AG04450 (cell line): ENCODE measurements around the gene MEG3. TPM values are rescaled to one million over a fixed set of nuclear protein-coding genes. Genes with fewer than 3 reads are reported as not detected.

ENCODE experiments used
- CTCF ChIA-PET: fragments of 300-600, 350-600 bp; formaldehyde crosslinking; extraction: SDS; loops from one replicate; lab custom pipeline; 2022; ENCODE audit warnings: antibody characterized with exemption, inconsistent platforms; lab: Charles Lee
- POLR2A ChIA-PET: fragments of 350-600 bp; formaldehyde crosslinking; extraction: SDS; loops from one replicate; lab custom pipeline; 2021; ENCODE audit warnings: antibody characterized with exemption, inconsistent platforms; lab: Yijun Ruan, JAX
- DNase-seq: peaks from one replicate; pipeline ENCODE4 v3.0.0-alpha.2; 2011; ENCODE audit warnings: low read depth, low spot score
- H3K27ac ChIP-seq: one replicate; pipeline ENCODE4 v1.5.1; 2012; ENCODE audit warnings: low read depth, low read length, control low read depth
- H3K27me3 ChIP-seq: one replicate; pipeline ENCODE4 v1.6.0; 2012; ENCODE audit warnings: low read length; ENCODE audit not compliant: control insufficient read depth, insufficient read depth
- H3K4me3 ChIP-seq: 2 replicates; pipeline ENCODE4 v1.5.1; 2011; ENCODE audit warnings: mild to moderate bottlenecking, low read depth, low read length, control low read depth
- H3K9me3 ChIP-seq: 2 replicates; pipeline ENCODE4 v1.5.1; 2012; ENCODE audit warnings: low read length; ENCODE audit not compliant: control insufficient read depth, insufficient read depth
- polyA plus RNA-seq: library from polyadenylated mRNA; depleted of rRNA; stranded (reverse); fragments of >200 nt; gene quantifications from 2 replicates; pipeline ENCODE4 v1.2.3, GENCODE V29; 2011
- TF ChIP-seq, protein P1 (sequence below): IDR thresholded peaks from 2 replicates; pipeline ENCODE4 v1.5.1; 2011; ENCODE audit warnings: low read depth, low read length, control low read depth, inconsistent platforms

MEG3 gene
- polyA plus RNA-seq, 1 experiment, result 310 TPM

DNA sequence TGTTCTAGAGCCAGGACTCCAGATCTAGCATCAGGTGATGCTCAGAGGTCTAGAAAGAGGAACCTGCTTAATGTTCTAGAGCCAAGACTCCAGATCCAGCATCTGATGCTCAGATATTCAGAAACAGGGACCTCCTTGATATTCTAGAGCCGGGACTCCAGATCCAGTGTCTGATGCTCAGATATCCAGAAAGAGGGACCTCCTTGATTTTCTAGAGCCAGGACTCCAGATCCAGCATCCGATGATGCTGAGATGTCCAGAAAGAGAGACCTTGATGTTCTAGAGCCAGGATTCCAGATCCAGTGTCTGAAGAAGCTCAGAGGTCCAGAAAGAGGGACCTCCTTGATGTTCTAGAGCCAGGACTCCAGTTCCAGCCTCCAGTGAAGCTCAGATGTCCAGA is 36.9 kb downstream of the MEG3 start:
- DNase-seq, result no peak
- H3K9me3 ChIP-seq, result no peaks in the 10 kb centered on the region; the same call in 1 of the 2 replicates
- POLR2A ChIA-PET, result no interaction called here
- H3K27me3 ChIP-seq, result no peaks in the 10 kb centered on the region
- H3K27ac ChIP-seq, result no peak overlapping the region
- CTCF ChIA-PET, result interaction anchor here (1.0 kb wide), 1 partner anchor 12 kb away, joined by 3 read pairs; no protein-coding TSS in a partner anchor
- TF ChIP-seq, protein P1, sequence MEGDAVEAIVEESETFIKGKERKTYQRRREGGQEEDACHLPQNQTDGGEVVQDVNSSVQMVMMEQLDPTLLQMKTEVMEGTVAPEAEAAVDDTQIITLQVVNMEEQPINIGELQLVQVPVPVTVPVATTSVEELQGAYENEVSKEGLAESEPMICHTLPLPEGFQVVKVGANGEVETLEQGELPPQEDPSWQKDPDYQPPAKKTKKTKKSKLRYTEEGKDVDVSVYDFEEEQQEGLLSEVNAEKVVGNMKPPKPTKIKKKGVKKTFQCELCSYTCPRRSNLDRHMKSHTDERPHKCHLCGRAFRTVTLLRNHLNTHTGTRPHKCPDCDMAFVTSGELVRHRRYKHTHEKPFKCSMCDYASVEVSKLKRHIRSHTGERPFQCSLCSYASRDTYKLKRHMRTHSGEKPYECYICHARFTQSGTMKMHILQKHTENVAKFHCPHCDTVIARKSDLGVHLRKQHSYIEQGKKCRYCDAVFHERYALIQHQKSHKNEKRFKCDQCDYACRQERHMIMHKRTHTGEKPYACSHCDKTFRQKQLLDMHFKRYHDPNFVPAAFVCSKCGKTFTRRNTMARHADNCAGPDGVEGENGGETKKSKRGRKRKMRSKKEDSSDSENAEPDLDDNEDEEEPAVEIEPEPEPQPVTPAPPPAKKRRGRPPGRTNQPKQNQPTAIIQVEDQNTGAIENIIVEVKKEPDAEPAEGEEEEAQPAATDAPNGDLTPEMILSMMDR, result no peak
- H3K4me3 ChIP-seq, result no peak overlapping the region

DNA sequence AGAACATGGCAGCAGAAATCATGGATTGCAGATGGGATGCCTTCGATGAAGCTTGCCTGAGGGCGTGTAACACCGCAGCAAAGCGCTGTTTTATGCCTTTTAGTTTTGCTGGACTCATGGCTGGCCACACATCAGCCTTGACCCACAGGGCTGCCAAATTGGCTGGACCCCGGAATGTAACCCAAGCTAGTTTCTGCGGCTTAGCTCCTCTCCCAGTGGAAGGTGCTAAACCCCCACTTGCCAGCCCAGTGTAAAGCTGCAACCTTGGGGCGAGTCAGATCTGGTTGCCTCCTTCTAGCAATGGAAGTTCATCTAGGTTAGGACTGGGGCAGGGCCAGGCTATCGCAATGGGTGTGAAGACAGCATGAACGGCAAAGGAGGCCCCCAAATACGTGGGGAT is 38.3 kb downstream of the MEG3 start:
- DNase-seq, result no peak
- Histone ChIP-seq H3K27ac (no peak overlapping the region), H3K4me3 (no peak overlapping the region), H3K27me3 (no peaks in the 10 kb centered on the region), H3K9me3 (no peaks in the 10 kb centered on the region; the same call in 1 of the 2 replicates)
- TF ChIP-seq, protein P1, result no peak
- ChIA-PET CTCF (no interaction called here), POLR2A (no interaction called here)

DNA sequence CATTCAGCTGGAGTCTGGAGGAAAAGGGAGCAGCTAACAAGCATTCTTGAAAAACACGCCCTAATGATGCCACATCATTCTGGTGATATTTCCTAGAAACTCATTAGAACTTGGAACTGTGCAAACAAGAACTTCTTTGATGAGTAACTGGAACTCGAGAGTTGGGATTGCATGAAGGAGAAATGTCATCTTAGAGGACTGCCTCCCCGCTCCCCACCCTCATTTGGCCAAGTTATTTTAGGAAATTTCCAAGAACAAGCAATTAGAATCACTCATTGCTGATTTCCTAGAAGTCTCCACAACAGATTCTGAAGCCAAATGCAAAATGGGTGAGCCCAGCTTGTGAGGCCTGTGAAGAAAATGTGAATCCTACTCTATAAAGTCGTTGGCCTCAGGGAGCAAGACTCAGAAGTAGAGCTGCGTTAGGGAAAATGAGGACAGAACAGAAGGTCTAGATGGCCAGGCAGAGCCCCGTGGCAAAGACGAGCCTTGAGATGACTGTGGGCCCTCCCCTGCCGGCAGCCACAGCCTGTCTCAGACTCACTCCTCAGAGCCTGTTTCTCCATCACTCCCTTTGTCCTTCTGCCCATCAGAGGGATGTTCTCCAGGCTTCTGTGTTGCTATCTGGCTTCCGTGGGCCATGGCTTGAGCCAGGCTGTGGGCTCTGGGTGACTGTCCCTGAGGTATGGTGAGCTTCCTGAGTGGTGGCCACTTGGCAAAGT is 39.2 kb downstream of the MEG3 start:
- CTCF ChIA-PET, result no interaction called here
- H3K27ac ChIP-seq, result no peak overlapping the region
- TF ChIP-seq, protein P1, result no peak

DNA sequence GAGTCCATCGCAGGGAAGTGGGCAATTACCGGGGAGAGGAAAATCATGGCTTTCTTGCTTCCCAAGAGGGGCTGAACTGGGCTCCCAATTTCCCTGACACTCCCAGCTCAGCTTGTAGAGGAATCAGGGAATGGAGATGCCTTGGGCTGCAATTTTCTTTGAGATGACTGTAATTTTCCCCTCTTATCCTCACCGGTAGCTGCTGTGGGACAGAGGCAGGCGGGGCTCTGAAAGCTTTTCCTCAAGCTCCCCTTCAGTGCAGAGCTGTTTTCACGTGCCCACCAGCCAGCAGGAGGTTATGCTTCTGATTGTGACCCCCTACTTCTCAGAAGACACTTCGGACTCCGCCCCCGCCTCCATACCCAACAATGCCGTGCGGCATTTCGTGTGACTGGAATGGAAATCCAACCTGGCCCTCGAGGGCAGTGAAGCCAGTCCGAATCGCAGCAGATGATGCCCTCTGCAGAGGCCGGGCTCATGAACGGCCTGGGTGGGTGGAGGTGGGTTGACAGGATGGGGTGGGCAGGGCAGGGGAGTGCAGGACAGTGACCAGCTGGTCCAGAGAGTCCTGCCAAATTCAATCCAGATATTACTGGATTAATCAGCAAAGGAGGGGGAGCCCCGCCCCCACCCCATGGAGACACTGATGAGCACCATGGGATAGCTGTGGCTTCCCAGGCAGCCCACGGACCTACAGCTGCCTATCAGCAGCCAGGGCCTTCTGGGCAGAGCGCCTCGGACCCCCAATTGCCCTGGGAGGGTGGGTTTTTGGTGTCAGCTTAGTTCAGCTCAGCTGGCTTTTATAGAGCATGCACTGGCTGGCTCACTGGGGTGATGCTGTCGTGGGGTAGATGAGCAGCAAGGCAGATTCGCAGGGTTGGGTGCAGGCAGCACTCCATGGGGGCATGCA is 40.0 kb downstream of the MEG3 start:
- ChIA-PET POLR2A (no interaction called here), CTCF (no interaction called here)
- Histone ChIP-seq H3K9me3 (no peaks in the 10 kb centered on the region; the same call in 1 of the 2 replicates), H3K27ac (no peak overlapping the region), H3K27me3 (no peaks in the 10 kb centered on the region), H3K4me3 (no peak overlapping the region)
- TF ChIP-seq, protein P1, result no peak
- no peak for DNase-seq

More for the DNA sequence above, 39.2 kb downstream of the MEG3 start:
- POLR2A ChIA-PET, result interaction anchor here (0.6 kb wide), 1 partner anchor 451 kb away, joined by 3 read pairs; no protein-coding TSS in a partner anchor
- Histone ChIP-seq H3K4me3 (no peak overlapping the region), H3K27me3 (no peaks in the 10 kb centered on the region), H3K9me3 (no peaks in the 10 kb centered on the region; the same call in 1 of the 2 replicates)
- DNase-seq, result no peak
